ENCODE results near the gene RBM12.
A peak's percentile ranks its signal among the peaks of the same experiment; 100 is the strongest.
"Not testable (repeated sequence)": the region's sequence is repeated elsewhere in the genome, so short reads cannot be mapped to it uniquely, and the experiment has no call there.

RBM12 gene

GRCh38 chr20:35664466-35665206 is at the start of gene RBM12, which contains the start of gene CPNE1:
RBM12 (minus strand) TSS chr20:35664900; CDS start chr20:35655322, 9,578 bp downstream.
CPNE1 (minus strand) TSS chr20:35664900; CDS start chr20:35632923, 31,977 bp downstream.
- peak; percentile 89 for DNase-seq (ENCODE audit: low read depth)

GRCh38 chr20:35714127-35714526 is 49.4 kb upstream of the RBM12 start:
- DNase-seq (ENCODE audit: low read depth), result no peak

- not testable (repeated sequence) for DNase-seq (ENCODE audit: low read depth)
Observed at GRCh38 chr20:35713120-35713519, 48.4 kb upstream of the RBM12 start.

- DNase-seq (ENCODE audit: low read depth), result no peak
Observed at GRCh38 chr20:35711588-35712209, 47.0 kb upstream of the RBM12 start.

- DNase-seq (ENCODE audit: low read depth), result no peak
Observed at GRCh38 chr20:35710884-35711587, 46.3 kb upstream of the RBM12 start.

GRCh38 chr20:35710039-35710438 is 45.3 kb upstream of the RBM12 start:
- no peak for DNase-seq (ENCODE audit: low read depth)

- no peak for DNase-seq (ENCODE audit: low read depth)
Observed at GRCh38 chr20:35709259-35709658, 44.6 kb upstream of the RBM12 start.

- no peak for DNase-seq (ENCODE audit: low read depth)
Observed at GRCh38 chr20:35708502-35708901, 43.8 kb upstream of the RBM12 start.

- DNase-seq (ENCODE audit: low read depth), result not testable (repeated sequence)
Observed at GRCh38 chr20:35706591-35707529, 42.2 kb upstream of the RBM12 start.

GRCh38 chr20:35705894-35706293 is 41.2 kb upstream of the RBM12 start:
- DNase-seq (ENCODE audit: low read depth), result not testable (repeated sequence)

GRCh38 chr20:35704514-35705261 is 40.0 kb upstream of the RBM12 start:
- no peak for DNase-seq (ENCODE audit: low read depth)

- no peak for DNase-seq (ENCODE audit: low read depth)
Observed at GRCh38 chr20:35702824-35703695, 38.4 kb upstream of the RBM12 start.

- no peak for DNase-seq (ENCODE audit: low read depth)
Observed at GRCh38 chr20:35702051-35702823, 37.5 kb upstream of the RBM12 start.

- no peak for DNase-seq (ENCODE audit: low read depth)
Observed at GRCh38 chr20:35700625-35701148, 36.0 kb upstream of the RBM12 start.

GRCh38 chr20:35699957-35700624 is 35.4 kb upstream of the RBM12 start:
- no peak for DNase-seq (ENCODE audit: low read depth)

GRCh38 chr20:35699127-35699956 is 34.6 kb upstream of the RBM12 start, which contains the start of the genes NFS1 and ROMO1:
NFS1 (minus strand) TSS chr20:35699352; CDS start chr20:35699288, 64 bp downstream.
ROMO1 (plus strand) TSS chr20:35699405; CDS start chr20:35699633, 228 bp downstream.
- peak; percentile 79 for DNase-seq (ENCODE audit: low read depth)
